T-helper 9 cell (primary cell): Measurements from ENCODE around the gene ITGA4.
"Not testable (repeated sequence)": the region's sequence is repeated elsewhere in the genome, so short reads cannot be mapped to it uniquely, and the experiment has no call there.

ENCODE experiments used
- DNase-seq: peaks from one replicate; pipeline ENCODE4 v3.0.0-alpha.2; 2020
- total RNA-seq, 2 donors: gene quantifications; one replicate each; lab custom pipeline; 2026; lab: John Stamatoyannopoulos, UW

ITGA4 gene
- total RNA-seq, result 593 to 1,466 reads per million in 2 donors

DNA sequence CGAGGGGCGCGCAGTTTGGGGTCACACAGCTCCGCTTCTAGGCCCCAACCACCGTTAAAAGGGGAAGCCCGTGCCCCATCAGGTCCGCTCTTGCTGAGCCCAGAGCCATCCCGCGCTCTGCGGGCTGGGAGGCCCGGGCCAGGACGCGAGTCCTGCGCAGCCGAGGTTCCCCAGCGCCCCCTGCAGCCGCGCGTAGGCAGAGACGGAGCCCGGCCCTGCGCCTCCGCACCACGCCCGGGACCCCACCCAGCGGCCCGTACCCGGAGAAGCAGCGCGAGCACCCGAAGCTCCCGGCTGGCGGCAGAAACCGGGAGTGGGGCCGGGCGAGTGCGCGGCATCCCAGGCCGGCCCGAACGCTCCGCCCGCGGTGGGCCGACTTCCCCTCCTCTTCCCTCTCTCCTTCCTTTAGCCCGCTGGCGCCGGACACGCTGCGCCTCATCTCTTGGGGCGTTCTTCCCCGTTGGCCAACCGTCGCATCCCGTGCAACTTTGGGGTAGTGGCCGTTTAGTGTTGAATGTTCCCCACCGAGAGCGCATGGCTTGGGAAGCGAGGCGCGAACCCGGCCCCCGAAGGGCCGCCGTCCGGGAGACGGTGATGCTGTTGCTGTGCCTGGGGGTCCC lies at the start of gene ITGA4:
TSS of gene ITGA4 (plus strand) at position 266 of the 620 bp plus-strand sequence. CDS start at position 535, 269 bp downstream.
- peak; percentile 77 for DNase-seq

DNA sequence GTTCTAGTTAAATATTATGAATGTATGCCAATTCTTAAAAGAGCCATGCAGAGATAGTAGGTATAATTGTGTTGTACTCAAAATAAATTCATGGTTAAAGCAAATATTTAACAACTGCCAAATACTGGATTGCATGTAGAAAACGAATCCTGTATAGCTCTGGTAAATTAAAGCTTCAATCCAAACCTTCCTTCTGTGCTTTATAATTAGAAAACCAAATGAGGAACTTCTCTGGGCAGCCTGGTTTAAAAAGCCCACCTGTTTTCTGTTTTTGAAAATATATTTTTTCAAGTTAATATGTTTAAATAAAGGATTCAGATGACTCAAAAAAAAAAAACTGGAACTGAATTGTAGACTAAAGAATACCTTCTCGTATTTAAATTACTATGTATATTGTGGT lies 48.3 kb upstream of the ITGA4 start:
- no peak for DNase-seq

DNA sequence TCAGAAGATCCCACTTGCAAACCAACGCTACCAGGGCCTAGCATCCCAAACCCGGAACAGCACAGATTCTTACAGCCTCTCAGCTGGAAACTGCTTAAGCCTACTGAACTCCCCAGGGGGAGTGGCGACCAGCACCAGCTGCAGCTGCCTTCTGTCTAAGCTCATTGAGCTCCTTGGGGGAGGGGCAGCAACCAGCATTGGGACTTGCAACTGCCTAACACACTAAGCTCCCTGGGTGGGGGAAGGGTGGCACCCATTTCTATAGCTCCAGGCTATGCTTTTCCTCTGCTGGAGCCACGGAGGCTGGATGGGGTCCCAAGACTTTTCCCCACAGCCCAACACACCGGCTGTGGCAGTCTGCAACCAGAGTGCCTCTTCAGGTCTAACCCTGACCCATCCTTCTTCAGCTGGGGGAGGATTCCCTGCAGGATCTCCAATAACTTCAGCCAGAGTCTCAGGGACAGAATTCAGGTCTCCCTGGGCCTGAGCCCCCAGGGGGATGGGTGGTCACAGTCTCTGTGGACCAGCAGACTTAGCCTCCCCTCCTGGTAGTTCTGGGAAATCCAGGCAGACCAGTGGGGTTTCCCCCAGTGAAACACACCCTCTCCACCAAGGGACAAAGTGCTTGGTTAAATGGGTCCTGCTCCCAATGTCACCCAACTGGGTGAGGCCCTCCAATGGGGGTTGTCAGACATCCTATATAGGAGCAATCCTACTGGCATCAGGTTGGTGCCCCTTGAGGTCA lies 45.9 kb upstream of the ITGA4 start:
- DNase-seq, result no peak

DNA sequence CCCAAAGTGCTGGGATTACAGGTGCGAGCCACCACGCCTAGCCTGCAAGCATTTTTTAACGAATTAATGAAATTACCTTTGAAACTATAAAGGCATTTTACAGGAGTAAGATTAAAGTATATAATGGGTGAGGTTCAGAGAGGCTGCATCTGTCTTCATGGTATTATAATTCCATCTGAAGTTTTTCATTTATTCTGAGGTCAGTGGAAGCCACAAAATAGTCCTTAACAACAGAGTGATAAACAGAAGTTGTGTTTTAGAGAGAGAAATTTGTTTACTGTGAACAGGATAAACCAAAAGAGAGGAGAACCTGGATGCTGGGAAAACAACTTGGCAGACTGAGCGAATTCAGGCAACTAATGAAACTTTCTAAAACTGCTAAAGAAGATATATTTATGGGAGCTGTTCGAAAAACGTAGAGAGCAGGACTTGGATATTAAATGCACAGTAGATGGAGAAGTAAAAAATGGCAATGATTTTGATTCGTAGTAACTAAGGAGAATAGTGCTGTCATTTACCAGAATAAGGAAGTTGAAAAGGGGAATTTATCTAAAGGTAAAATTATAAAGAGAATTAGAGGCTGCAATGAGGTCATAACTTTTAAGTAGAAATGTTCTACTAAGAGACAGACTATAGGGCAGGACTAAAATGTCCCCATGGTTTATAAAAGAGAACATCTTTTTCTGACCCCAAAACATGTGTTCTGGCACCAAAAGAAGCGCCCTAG lies 37.9 kb upstream of the ITGA4 start:
- DNase-seq, result no peak

DNA sequence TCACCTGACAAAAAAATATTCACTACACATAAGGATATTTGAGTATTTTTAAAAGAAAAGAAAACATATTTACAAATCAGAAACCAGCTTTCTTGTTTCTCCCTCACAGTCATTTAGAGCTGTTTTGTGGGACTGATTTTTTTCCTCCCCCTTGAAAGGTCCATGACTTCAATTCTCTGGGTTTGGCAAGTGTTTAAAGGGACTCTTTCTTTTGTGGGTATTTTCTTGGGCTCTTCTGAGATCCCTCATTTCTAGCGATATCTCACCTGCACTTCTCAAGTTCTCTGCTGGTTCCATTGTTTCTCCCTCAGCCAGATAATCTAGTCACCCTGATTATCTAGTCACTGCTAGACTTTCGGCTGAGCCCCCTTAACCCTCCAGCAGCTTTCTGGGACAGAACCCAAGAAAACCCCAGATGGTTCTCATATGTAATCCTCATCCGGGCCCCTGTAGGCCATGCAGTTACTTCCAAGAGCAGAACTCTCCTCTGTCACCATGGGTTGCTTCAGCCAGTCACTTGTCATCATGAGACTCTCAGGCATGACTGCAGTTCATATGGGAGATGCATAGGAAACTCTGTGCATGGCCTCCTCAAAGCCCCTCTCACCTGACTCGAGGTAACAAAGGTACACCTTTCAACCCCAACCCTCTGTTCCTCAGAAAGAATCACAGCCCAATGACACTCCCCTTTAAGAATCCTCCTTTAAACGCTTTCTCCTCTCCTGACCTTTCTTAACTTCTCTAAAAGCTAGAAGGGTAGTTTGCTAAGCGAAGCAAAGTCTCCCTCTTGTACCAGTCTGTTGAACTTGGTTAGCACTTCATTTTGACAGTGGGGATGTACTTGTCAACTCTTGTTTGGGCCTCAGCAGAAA lies 36.7 kb upstream of the ITGA4 start:
- DNase-seq, result no peak

DNA sequence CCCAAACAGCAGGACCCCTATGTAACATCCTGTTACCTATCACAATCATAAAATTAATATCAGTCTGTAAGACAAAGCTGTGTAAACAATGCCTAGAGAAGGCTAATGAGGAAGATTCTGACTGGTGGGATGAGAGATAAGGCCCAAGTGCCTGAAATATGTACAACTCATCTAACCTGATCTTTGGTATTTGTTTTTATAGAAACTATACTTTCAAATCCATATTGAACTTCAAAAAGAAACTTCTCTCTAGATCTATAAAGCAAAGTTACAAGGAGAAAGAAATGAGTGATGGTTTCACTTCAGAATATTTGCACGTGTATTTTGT lies 36.1 kb upstream of the ITGA4 start:
- DNase-seq, result no peak

DNA sequence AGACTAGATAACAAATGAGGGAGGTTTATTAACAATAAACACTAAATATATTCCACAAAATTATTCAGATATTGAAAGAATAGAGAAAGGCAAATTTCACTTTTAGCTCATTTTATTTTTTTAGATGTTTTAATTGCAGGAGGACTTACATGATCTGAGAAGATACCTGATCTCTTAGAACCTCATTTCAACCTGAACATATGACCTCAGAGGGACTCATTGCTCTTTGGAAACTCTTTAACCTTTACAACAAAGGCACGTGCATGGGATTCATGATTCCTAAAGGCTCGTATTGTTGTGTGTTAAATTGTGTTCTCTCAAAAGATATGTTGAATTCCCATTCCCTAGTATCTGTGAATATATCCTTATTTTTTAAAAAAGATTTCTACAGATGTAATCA lies 35.7 kb upstream of the ITGA4 start:
- DNase-seq, result no peak

DNA sequence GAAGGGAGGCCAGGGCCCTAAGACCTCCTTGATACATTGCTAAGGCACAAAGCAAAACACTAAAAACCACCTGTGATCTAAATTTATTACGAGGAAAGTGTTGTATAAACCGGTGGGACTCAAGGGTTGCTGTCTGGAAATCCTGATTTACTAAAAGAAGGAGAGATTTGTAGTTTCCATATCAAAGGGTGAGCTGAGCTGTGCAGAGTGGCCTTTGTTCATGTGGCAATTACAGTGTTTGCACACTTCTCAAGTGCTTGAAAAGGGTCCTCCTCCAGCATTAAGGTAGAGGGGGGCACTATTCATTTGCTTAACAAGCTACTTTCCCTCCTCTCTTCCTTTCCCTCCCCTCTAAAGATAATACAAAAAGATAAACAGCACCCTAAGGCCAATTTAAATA lies 30.5 kb upstream of the ITGA4 start:
- DNase-seq, result no peak

DNA sequence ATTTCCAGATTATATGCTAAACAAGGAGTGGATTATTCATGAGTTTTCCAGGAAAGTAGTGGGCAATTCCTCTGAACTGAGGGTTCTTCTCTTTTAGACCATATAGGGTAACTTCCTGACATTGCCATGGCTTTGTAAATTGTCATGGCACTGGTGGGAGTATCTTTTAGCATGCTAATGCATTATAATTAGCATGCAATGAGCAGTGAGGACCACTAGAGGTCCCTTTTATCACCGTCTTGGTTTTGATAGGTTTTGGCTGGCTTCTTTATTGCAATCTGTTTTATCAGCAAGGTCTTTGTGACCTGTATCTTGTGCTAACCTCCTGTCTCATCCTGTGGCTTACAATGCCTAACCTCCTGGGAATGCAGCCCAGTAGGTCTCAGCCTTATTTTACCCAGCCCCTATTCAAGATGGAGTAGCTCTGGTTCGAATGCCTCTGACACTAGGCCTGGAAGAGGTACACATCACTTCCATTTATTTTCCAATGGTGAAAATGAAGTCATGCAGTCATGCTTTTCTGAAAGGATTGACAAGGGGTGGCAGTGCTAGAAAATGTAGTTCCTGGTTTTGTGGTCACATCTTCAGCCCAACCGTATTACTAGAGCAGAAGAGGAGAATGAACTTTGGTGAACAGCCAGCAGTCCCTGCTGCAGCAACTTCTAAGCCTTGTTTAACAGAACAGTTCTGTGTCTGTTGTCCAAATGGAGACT lies 26.6 kb upstream of the ITGA4 start:
- DNase-seq, result no peak

DNA sequence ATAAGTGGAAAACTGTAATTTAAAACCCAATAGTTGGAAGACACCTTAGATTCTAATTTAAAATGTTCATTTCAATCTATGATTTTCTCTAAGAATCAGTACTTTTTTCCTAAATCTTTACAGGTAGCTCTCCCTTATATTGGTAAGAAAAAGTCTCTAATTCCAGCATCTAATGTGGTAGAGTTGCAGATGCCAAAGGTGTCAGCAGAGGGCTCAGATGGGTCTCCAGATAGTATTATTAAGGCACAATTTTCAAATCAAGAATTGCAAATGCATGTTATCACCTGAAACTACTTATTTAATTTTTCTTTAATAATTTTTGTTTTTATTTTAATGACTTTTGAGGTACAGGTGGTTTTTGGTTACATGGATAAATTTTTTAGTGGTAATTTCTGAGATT lies 25.5 kb upstream of the ITGA4 start:
- no peak for DNase-seq

DNA sequence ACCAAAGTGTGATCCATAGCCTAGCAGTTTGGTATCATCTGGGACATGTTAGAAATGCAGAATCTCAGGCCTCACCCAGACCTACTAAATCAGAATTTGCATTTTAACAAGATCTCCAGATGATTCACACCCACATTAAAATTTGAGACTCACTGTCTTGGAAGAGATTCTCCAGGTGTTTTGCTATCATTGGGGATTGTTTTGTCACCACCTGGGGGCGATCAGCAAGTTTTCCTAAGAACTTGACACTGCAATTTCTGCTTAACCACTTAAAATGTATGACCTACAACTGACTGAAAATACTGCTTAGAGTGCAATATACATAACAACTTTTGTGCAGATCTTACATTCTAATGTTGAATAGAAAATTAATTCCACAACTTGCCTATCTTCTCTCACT lies 18.9 kb upstream of the ITGA4 start:
- DNase-seq, result no peak

DNA sequence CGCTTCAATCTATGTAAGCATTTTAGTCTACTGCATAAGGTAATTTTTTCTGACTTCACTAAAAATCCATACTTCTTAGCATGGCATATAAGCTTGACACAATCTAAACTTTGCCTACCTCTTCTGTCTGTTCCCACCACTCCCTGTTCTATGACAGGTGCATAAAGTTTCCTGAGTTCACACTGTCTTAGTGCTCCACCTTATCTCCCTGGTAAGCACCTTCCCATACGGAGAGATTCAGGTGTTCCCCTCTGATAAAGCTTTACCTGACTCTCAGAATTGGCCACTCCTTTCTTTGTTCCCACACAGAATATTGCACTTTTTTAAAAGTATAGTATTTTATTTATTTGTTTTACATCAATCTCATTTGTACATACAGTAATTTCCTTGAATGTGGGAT lies 16.8 kb upstream of the ITGA4 start:
- no peak for DNase-seq

DNA sequence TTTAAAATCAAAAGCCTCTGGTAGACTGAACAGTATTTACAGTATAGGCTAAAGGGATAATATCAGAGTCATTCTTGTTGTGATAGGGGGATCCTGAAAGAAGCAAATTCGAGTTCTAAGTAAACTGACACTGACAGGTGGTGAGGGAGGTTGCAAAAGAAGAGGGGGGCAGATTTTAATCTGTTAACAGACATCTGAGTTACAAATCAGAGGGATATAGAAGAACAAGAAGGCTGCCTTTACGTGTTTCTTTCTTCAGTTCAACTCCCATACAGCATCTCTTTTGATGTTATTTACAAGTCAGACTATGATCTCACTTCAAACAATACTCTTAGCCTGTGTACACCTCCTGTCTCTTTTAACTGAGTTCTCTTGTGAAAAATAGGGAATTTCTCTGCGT lies 16.3 kb upstream of the ITGA4 start:
- no peak for DNase-seq

DNA sequence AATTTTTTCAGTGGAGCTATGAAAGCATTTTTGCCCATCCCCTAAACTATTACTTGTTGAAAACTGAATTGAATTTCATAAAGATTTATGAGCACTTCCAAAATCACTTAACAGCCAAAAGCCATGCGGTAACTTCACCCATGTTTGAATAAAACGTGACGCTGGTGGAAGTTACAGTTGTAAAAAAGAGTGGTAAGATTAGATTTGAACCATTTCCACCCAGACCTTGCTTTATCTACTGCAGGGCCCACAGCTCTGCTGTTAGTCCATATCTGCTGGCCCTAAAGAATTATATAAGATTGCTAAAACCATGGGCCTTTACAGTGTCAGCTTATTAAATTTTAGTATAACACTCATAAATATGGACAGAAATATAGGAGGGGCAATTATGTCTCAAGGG lies 15.5 kb upstream of the ITGA4 start:
- no peak for DNase-seq

DNA sequence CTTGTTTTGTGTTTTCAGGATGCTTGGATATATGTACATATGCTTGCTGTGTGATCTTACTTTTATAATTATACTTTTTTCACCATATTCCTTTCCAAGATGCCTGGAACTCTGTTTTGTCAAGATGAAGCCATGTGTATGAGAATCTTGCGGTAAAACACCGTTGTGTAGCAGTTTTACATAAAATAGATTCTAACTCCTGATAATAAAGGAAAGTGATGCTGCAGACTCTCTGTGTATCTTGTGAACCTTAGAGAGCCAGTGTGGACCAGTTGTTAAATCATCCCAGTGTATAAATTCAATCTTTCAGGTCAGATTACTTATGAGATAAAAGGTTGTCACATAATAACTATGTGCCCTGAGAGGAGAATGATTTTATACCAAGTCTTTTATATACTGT lies 12.5 kb upstream of the ITGA4 start:
- DNase-seq, result no peak

DNA sequence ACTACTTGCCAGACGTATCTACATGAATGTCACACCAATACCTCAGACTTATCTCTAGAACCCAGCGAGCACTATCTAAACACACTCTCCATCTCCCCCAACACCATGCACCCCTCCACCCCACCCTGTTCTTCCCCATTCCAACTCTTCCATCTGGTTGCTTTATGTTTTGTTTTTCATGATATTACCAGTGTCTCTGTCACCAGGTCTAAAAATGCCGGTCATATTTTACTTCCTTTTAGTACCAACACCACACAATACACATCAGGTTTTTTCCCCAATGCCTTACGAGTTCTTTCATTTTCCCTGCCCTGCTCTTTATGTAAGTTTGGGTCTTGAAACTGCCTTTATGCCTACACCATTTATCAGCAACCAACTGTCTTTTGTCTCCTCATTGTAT lies 10.2 kb upstream of the ITGA4 start:
- DNase-seq, result no peak

DNA sequence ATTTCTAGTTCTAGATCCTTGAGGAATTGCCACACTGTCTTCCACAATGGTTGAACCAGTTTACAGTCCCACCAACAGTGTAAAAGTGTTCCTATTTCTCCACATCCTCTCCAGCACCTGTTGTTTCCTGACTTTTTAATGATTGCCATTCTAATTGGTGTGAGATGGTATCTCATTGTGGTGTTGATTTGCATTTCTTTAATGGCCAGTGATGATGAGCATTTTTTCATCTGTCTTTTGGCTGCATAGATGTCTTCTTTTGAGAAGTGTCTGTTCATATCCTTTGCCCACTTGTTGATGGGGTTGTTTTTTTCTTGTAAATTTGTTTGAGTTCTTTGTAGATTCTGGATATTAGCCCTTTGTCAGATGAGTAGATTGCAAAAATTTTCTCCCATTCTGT lies 7.9 kb upstream of the ITGA4 start:
- not testable (repeated sequence) for DNase-seq

DNA sequence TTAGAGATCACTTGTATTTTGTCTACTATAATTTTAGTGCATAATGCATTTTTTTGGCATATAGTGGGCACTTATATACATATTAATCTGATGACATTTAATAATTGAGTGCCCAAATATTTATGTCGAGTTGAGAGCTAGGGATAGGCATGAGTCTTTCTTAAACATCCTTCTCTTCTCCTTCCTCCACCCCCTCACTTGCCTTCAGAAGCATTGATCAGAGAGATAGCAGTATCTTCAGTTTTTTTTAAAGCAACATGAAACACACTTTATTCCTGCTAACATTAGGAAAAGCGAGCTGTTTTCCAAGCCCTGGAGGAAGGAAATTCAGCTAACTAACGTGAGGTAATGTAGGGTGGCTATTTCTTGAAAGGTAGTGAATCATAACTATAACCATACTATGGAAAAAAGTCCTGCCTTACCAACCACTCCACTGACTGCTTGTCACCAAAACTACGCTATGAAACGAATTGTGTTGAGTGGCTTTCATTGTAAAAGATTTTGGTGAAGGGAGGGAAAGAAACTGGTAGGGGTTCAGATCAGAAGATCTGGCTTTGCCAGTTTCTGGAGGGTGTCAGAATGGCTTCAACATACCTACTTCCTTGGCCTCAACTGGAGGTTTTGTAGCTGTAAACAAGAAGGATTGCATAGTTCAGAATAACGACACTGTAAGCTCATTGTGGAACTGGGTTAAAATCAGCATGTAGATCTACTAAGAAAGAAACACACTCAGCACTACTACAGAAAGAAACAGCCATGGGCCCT lies 2.3 kb upstream of the ITGA4 start:
- DNase-seq, result no peak

DNA sequence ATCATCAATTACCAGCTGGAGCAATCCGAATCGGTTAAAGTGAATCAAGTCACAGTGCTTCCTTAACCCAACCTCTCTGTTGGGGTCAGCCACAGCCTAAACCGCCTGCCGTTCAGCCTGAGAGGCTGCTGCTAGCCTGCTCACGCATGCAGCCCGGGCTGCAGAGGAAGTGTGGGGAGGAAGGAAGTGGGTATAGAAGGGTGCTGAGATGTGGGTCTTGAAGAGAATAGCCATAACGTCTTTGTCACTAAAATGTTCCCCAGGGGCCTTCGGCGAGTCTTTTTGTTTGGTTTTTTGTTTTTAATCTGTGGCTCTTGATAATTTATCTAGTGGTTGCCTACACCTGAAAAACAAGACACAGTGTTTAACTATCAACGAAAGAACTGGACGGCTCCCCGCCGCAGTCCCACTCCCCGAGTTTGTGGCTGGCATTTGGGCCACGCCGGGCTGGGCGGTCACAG lies 496 bp upstream of the ITGA4 start:
- peak; percentile 59 for DNase-seq

DNA sequence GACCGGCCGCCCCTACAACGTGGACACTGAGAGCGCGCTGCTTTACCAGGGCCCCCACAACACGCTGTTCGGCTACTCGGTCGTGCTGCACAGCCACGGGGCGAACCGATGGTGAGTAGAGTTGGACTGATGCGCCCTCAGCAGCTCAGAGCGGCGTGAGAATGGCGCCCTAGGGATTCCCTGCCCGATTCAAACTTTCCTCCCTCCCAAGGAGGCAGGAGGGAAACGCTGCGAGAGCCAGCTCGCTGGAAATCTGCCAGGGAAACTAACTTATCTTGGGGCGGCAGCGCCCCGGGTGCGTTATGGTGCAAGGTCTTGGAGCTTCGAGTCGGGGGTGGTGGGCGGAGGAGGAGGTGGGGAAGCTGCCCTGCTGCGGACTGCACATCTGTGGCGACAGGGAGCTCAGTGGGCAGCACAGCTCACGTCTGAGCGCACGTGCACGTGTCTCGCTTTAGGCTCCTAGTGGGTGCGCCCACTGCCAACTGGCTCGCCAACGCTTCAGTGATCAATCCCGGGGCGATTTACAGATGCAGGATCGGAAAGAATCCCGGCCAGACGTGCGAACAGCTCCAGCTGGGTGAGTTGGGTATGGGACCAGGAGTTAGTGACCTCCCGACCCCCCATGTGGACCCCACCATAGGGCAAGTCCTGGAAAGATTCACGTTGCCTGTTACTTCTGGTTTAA lies 697 bp downstream of the ITGA4 start:
- DNase-seq, result peak; percentile 29

DNA sequence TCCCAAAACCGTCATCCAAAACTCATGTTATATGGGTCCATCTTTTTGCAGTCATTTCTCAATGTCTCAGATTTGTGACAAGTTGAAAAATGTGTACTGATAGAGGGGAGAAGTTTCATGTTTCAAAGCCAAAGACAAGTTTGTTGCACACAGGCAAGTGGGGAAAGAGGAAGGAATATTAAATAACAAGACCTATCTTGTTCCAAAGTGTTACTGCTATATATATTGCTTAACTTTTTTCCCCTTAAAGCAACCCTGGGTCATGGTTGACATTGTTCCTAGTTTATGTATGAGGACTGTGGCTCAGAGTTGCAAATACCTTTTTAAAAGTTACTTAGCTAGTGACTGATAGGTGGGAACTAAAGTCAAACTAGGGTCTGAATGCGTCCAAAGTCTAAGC lies 1.7 kb downstream of the ITGA4 start:
- DNase-seq, result no peak
